HCT116 (cell line): ENCODE measurements around the gene WNK1. TPM values are rescaled to one million over a fixed set of nuclear protein-coding genes. Genes with fewer than 3 reads are reported as not detected.

Experiments used
- ATAC-seq: fragments of 200-7000 bp; cut with Tn5 transposase; 2 replicates; pipeline ENCODE4 v1.9.1; 2020; ENCODE audit warnings: mild to moderate bottlenecking, moderate library complexity
- BruUV-seq: library from RNA; stranded (reverse); fragments of 400-500 nt; replicated peaks from 2 replicates; lab custom pipeline; 2021; lab: Mats Ljungman, UMichigan
- CTCF ChIA-PET: fragments of 300-600 bp; sonication (Branson Sonifier 250); formaldehyde crosslinking; loops from one replicate; lab custom pipeline; 2021; ENCODE audit warnings: antibody characterized with exemption; lab: Charles Lee
- POLR2A ChIA-PET: fragments of 300-600, 350-600 bp; sonication (Branson Sonifier 250); formaldehyde crosslinking; loops from one replicate; lab custom pipeline; 2021; ENCODE audit warnings: antibody characterized with exemption; lab: Charles Lee
- RAD21 ChIA-PET, 2 experiments: fragments of 300-600 bp; sonication (Branson Sonifier 250); formaldehyde crosslinking; loops; one replicate each; lab custom pipeline; 2023; ENCODE audit warnings: low total read pairs in 2 of 2; ENCODE audit not compliant: uncharacterized antibody in 2 of 2, unreplicated experiment in 2 of 2, low non-redundant PET in 1 of 2; lab: Charles Lee
- DNase-seq: peaks from one replicate; pipeline ENCODE4 v3.0.0-alpha.2; 2010; ENCODE audit warnings: low read depth, low spot score
- H2AFZ ChIP-seq: fragments of 200-600 bp; shearing (Covaris generic), sonication (generic); 2 replicates; pipeline ENCODE4 v1.6.1; 2017; ENCODE audit warnings: low read depth, mixed run types, mixed read lengths, antibody characterized with exemption, low read length; ENCODE audit not compliant: poor library complexity, severe bottlenecking
- H3K27ac ChIP-seq: 2 replicates; pipeline ENCODE4 v1.5.1; 2012; ENCODE audit warnings: low read depth, low read length
- H3K27me3 ChIP-seq: fragments of 200-600 bp; sonication (generic); 2 replicates; pipeline ENCODE4 v1.6.1; 2016; ENCODE audit warnings: mixed run types, low read length, mixed read lengths; ENCODE audit not compliant: insufficient read depth
- H3K36me3 ChIP-seq, 2 experiments: fragments of 200-500 bp in 1 of 2; fragments of 200-600 bp in 1 of 2; sonication (Bioruptor generic) in 1 of 2; sonication (generic) in 1 of 2; 2 replicates each; pipeline versions ENCODE4 v1.5.1 to v1.6.1; 2014 to 2016; ENCODE audit warnings: low read length in 2 of 2, inconsistent platforms in 1 of 2, mixed read lengths in 1 of 2, mixed run types in 1 of 2; ENCODE audit not compliant: insufficient read depth in 2 of 2, control insufficient read depth in 1 of 2
- H3K4me1 ChIP-seq, 2 experiments: fragments of 200-600 bp in 1 of 2; sonication (generic) in 1 of 2; 2 replicates each; pipeline versions ENCODE4 v1.5.1 to v1.6.1; 2012 to 2017; ENCODE audit warnings: low read length in 2 of 2, inconsistent platforms in 1 of 2, mild to moderate bottlenecking in 1 of 2, mixed read lengths in 1 of 2, mixed run types in 1 of 2, moderate library complexity in 1 of 2; ENCODE audit not compliant: insufficient read depth in 2 of 2, control insufficient read depth in 1 of 2
- H3K4me2 ChIP-seq: fragments of 200-600 bp; sonication (generic); 2 replicates; pipeline ENCODE4 v1.6.1; 2017; ENCODE audit warnings: mixed run types, low read length, mixed read lengths
- H3K4me3 ChIP-seq, 2 experiments: fragments of 200-600 bp in 1 of 2; sonication (generic) in 1 of 2; replicated peaks in 1 of 2; 2 replicates each; pipeline ENCODE4 v1.5.1; 2011 to 2016; ENCODE audit warnings: low read length in 2 of 2, control low read depth in 1 of 2, low read depth in 1 of 2, mild to moderate bottlenecking in 1 of 2, mixed read lengths in 1 of 2, mixed run types in 1 of 2
- H3K79me2 ChIP-seq: fragments of 200-600 bp; sonication (generic); 2 replicates; pipeline ENCODE4 v1.6.1; 2017; ENCODE audit warnings: mild to moderate bottlenecking, mixed run types, low read length, moderate library complexity, mixed read lengths; ENCODE audit not compliant: insufficient read depth
- H3K9ac ChIP-seq: fragments of 200-600 bp; sonication (generic); 2 replicates; pipeline ENCODE4 v1.6.1; 2016; ENCODE audit warnings: low read length, mixed read lengths
- H3K9me2 ChIP-seq: fragments of 200-600 bp; sonication (generic), shearing (Covaris generic); 2 replicates; pipeline ENCODE4 v1.6.1; 2017; ENCODE audit warnings: mixed run types, mild to moderate bottlenecking, moderate library complexity; ENCODE audit not compliant: insufficient read depth
- H3K9me3 ChIP-seq, 2 experiments: fragments of 200-500 bp in 1 of 2; fragments of 200-600 bp in 1 of 2; sonication (Bioruptor generic) in 1 of 2; sonication (generic) in 1 of 2; 2 replicates each; pipeline ENCODE4 v1.6.1; 2014 to 2017; ENCODE audit warnings: low read length in 2 of 2, mixed read lengths in 2 of 2, inconsistent platforms in 1 of 2, low read depth in 1 of 2, mild to moderate bottlenecking in 1 of 2, mixed run types in 1 of 2, moderate library complexity in 1 of 2; ENCODE audit not compliant: control insufficient read depth in 1 of 2, insufficient read depth in 1 of 2
- H4K20me1 ChIP-seq: fragments of 200-600 bp; sonication (generic), shearing (Covaris generic); 2 replicates; pipeline ENCODE4 v1.6.1; 2017; ENCODE audit warnings: mixed run types, mild to moderate bottlenecking, moderate library complexity; ENCODE audit not compliant: insufficient read depth
- CEBPB ChIP-seq: IDR thresholded peaks from 2 replicates; pipeline ENCODE4 v1.6.1; 2012; ENCODE audit warnings: low read depth
- EGR1 ChIP-seq: IDR thresholded peaks from 2 replicates; pipeline ENCODE4 v1.6.1; 2012; ENCODE audit warnings: low read depth
- ELF1 ChIP-seq: IDR thresholded peaks from 2 replicates; pipeline ENCODE4 v1.6.1; 2012; ENCODE audit warnings: low read depth, borderline replicate concordance
- EZH2 ChIP-seq: fragments of 200-600 bp; sonication (generic); IDR thresholded peaks from 2 replicates; pipeline ENCODE4 v1.6.1; 2017; ENCODE audit warnings: antibody characterized with exemption, mixed run types
- FOSL1 ChIP-seq: IDR thresholded peaks from 2 replicates; pipeline ENCODE4 v1.6.1; 2012; ENCODE audit warnings: low read depth
- JUND ChIP-seq: IDR thresholded peaks from 2 replicates; pipeline ENCODE4 v1.6.1; 2012
- MAX ChIP-seq: IDR thresholded peaks from 2 replicates; pipeline ENCODE4 v1.6.1; 2012
- POLR2A ChIP-seq: IDR thresholded peaks from 2 replicates; pipeline ENCODE4 v1.7.0; 2011; ENCODE audit warnings: borderline replicate concordance; ENCODE audit not compliant: insufficient read depth, insufficient read length; ENCODE audit errors: extremely low read depth
- POLR2AphosphoS5 ChIP-seq: IDR thresholded peaks from 2 replicates; pipeline ENCODE4 v1.6.1; 2011; ENCODE audit warnings: mild to moderate bottlenecking, low read depth, low read length, moderate library complexity
- SIN3A ChIP-seq: IDR thresholded peaks from 2 replicates; pipeline ENCODE4 v1.6.1; 2012; ENCODE audit warnings: low read depth
- SP1 ChIP-seq: IDR thresholded peaks from 2 replicates; pipeline ENCODE4 v1.6.1; 2012; ENCODE audit warnings: low read depth
- TCF7L2 ChIP-seq: IDR thresholded peaks from 2 replicates; pipeline ENCODE4 v1.7.0; 2011; ENCODE audit warnings: borderline replicate concordance, inconsistent platforms; ENCODE audit not compliant: insufficient read depth, insufficient read length; ENCODE audit errors: extremely low read depth
- YY1 ChIP-seq: IDR thresholded peaks from 2 replicates; pipeline ENCODE4 v1.6.1; 2011; ENCODE audit warnings: low read length, low read depth, moderate library complexity, mild to moderate bottlenecking; ENCODE audit not compliant: insufficient replicate concordance; ENCODE audit errors: extremely low read depth
- ZFX ChIP-seq: fragments of 450-650 bp; IDR thresholded peaks from 2 replicates; pipeline ENCODE4 v1.6.1; 2017
- intact Hi-C: fragments of 100-400 bp; cut with micrococcal nuclease; formaldehyde crosslinking; loops from 2 replicates; pipeline ENCODE4 v1.10.0; 2022
- total RNA-seq: library from RNA; stranded (reverse); gene quantifications from one replicate; pipeline ENCODE4 v1.2.1, GENCODE V29; 2021; ENCODE audit not compliant: unreplicated experiment
- TF ChIP-seq, protein P1 (sequence below): IDR thresholded peaks from 2 replicates; pipeline ENCODE4 v1.6.1; 2012
- TF ChIP-seq, protein P2 (sequence below): IDR thresholded peaks from 2 replicates; pipeline ENCODE4 v1.6.1; 2012; ENCODE audit warnings: low read depth

Gene WNK1
- total RNA-seq, 1 experiment from 2014 or later = 81.0 TPM

- no peak for DNase-seq
- Histone ChIP-seq H3K27ac (no peak overlapping the region), H3K9me2 (no peaks in the 10 kb centered on the region), H3K27me3 (no peaks in the 10 kb centered on the region), H3K79me2 (no peaks in the 10 kb centered on the region), H3K9me3 (no peaks in the 10 kb centered on the region), H2AFZ (no peak overlapping the region), H3K36me3 (peaks cover 57 to 63% of the 10 kb centered on the region in 2 experiments), H3K4me1 (no peaks in the 10 kb centered on the region), H3K4me2 (no peak overlapping the region), H3K9ac (no peak overlapping the region), H3K4me3 (no peak overlapping the region), H4K20me1 (no peaks in the 10 kb centered on the region)
- ChIA-PET CTCF (no interaction called here), POLR2A (no interaction called here), RAD21 (no interaction called here)
- no peak for ATAC-seq
- BruUV-seq = no TSS peak
- TF ChIP-seq POLR2AphosphoS5 (no peak), YY1 (no peak)
- intact Hi-C loops = no loop called here
Observed at GRCh38 chr12:912466-913235, 160.3 kb downstream of the WNK1 start.

DNA sequence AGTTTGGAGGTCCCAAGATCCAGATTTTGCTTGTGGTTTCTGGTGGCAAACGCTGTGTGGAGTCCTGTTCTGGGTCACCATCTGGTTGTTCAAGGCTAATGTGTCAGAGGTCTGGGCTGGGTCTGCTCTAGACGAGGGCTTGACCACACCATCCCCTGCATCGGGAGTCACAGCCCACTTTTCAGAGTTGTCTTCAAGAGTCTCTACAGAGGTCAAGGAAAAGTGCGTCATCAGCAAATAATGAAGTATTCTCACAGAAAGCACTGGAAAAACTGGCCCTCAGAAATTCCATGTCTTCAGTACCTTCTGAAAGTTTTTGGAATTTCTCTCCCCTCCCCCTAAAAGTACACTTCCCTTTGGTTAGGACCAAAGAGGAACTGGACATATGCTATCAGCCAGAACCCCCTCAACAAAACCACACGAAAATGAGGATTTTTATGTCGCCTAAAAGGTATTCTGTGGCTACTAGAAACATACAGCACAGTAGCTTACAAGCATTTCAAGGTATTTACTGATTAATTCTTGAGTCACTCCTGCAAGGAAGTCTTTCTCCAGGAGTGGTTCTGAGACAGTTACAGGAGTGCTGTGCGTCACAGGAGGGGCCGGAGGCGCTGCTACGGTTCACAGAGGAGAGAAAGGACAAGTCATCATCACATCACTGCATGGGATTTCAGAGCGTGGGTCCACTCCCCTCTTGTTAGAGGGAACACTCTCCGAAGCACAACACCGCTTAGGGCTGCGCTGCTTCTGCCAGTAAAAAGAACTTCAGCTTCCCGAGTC, 161.7 kb downstream of the WNK1 start:
- Histone ChIP-seq H3K4me2 (no peak overlapping the region), H3K27me3 (no peaks in the 10 kb centered on the region), H3K36me3 (peaks cover 45 to 59% of the 10 kb centered on the region in 2 experiments), H4K20me1 (no peaks in the 10 kb centered on the region), H3K9me2 (no peaks in the 10 kb centered on the region), H3K9me3 (no peaks in the 10 kb centered on the region), H2AFZ (no peak overlapping the region), H3K27ac (no peak overlapping the region), H3K4me3 (no peak overlapping the region), H3K4me1 (no peaks in the 10 kb centered on the region), H3K9ac (no peak overlapping the region), H3K79me2 (no peaks in the 10 kb centered on the region)
- DNase-seq (no peak), ATAC-seq (0 out of 2 replicates have a peak, but pooled peaks have one; percentile 14)
- intact Hi-C loops = no loop called here
- POLR2A ChIA-PET = no interaction called here
- no TSS peak for BruUV-seq
- CTCF ChIA-PET = no interaction called here
- RAD21 ChIA-PET = no interaction called here
- TF ChIP-seq EZH2 (no peak), TCF7L2 (no peak), CEBPB (no peak), EGR1 (no peak), SP1 (no peak), ELF1 (no peak), YY1 (no peak), MAX (no peak), FOSL1 (no peak), SIN3A (no peak), JUND (no peak), ZFX (no peak), POLR2AphosphoS5 (no peak), POLR2A (no peak)
- TF ChIP-seq, protein P1, sequence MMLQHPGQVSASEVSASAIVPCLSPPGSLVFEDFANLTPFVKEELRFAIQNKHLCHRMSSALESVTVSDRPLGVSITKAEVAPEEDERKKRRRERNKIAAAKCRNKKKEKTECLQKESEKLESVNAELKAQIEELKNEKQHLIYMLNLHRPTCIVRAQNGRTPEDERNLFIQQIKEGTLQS = no peak
- TF ChIP-seq, protein P2, sequence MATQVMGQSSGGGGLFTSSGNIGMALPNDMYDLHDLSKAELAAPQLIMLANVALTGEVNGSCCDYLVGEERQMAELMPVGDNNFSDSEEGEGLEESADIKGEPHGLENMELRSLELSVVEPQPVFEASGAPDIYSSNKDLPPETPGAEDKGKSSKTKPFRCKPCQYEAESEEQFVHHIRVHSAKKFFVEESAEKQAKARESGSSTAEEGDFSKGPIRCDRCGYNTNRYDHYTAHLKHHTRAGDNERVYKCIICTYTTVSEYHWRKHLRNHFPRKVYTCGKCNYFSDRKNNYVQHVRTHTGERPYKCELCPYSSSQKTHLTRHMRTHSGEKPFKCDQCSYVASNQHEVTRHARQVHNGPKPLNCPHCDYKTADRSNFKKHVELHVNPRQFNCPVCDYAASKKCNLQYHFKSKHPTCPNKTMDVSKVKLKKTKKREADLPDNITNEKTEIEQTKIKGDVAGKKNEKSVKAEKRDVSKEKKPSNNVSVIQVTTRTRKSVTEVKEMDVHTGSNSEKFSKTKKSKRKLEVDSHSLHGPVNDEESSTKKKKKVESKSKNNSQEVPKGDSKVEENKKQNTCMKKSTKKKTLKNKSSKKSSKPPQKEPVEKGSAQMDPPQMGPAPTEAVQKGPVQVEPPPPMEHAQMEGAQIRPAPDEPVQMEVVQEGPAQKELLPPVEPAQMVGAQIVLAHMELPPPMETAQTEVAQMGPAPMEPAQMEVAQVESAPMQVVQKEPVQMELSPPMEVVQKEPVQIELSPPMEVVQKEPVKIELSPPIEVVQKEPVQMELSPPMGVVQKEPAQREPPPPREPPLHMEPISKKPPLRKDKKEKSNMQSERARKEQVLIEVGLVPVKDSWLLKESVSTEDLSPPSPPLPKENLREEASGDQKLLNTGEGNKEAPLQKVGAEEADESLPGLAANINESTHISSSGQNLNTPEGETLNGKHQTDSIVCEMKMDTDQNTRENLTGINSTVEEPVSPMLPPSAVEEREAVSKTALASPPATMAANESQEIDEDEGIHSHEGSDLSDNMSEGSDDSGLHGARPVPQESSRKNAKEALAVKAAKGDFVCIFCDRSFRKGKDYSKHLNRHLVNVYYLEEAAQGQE = no peak
